Loucy (cell line): Measurements from ENCODE around the gene CRYM.

Experiments
- CTCF ChIP-seq: fragments of 200-600 bp; sonication (generic); conservative IDR thresholded peaks from 2 replicates; pipeline ENCODE4 v1.5.1; 2014; ENCODE audit warnings: mild to moderate bottlenecking, antibody characterized with exemption, low read length
- EZH2phosphoT487 ChIP-seq: fragments of 200-600 bp; IDR thresholded peaks from 2 replicates; pipeline ENCODE4 v1.6.1; 2018; ENCODE audit warnings: antibody characterized with exemption, mild to moderate bottlenecking, moderate library complexity, borderline replicate concordance

- TF ChIP-seq CTCF (no peak), EZH2phosphoT487 (no peak)
Measured at GRCh38 chr16:21275529-21275928, 2.6 kb downstream of the CRYM start.
